ENCODE results near the gene ACSL6.
A peak's percentile ranks its signal among the peaks of the same experiment; 100 is the strongest.

The ACSL6 gene

DNA sequence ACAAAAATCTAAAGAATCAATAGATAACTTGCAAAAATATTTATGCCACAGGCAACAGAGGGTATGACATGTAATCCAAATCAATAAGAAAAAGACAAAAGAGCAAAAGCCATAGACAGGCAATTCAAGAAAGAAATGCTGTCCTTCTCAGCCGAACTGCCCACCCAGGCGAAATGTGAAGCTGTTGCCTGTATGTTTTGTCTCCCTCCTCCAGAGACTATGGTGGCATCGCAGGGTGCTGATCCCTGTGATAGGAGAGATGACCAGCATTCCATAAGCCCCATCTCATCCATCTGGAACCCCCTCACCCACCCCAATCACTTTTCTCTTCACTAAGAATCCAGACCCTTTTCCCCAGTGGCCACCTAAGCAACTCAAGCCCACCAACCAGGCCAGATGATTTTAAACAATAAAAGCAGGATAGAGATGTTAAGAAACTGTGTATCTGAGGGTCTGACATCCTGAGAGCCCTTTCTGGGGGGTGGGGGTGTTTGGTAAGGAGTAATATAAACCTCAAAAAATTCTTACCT is 5.3 kb upstream of the ACSL6 start:
- no peak for DNase-seq (ENCODE audit: low read depth)

DNA sequence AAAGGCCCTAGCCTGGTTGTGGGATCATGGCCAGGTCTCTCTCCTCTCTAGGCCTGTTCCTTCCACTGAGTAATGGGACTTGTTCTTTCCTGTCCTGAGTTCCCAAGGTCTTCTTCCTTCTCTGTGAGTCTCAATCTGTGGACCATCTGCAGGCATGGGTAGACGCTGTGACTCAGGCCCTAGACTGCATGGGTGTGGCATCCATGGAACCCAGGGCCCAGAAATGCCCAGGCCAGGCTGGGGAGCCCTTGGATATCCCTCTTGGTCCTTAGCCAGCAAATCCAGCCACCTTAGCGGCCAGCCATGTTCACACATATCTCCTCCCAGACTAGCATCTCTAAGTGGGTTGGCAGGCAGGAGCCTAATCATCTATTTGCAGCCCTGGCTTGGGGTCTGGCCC is 2.3 kb upstream of the ACSL6 start:
- DNase-seq (ENCODE audit: low read depth), result no peak

DNA sequence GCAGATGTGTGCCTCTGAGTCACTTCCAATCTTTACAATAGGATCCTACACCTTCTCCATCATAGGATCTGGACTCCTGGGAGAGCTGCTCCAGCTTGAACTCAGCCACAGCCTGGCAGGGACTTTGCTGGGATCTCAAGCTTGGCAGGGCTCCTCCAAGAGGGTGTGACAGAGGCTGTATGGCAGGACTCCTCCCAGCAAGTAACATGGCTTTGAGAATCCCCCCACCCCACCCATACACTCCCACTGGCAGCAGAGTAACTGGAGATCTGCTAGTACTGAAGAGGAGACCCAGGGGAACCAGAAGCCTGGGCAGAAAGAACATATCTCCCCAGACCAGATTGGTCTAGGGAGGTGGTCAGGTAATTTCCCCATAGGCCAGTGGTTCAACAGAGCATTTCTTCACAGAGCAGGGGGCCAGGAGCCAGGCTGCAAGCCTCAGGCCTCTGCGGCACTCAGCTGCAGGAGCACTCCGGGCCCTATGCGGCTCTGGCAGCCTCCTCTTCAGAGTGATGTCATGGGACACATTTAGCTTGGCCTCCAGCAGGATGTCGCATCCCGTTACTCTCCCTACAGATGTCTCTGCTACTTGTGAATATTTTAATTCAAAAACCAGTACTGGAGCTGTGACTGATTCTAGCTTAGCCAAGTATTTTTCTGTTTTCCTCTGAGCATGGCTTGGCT is 1.7 kb upstream of the ACSL6 start:
- DNase-seq (ENCODE audit: low read depth), result no peak

DNA sequence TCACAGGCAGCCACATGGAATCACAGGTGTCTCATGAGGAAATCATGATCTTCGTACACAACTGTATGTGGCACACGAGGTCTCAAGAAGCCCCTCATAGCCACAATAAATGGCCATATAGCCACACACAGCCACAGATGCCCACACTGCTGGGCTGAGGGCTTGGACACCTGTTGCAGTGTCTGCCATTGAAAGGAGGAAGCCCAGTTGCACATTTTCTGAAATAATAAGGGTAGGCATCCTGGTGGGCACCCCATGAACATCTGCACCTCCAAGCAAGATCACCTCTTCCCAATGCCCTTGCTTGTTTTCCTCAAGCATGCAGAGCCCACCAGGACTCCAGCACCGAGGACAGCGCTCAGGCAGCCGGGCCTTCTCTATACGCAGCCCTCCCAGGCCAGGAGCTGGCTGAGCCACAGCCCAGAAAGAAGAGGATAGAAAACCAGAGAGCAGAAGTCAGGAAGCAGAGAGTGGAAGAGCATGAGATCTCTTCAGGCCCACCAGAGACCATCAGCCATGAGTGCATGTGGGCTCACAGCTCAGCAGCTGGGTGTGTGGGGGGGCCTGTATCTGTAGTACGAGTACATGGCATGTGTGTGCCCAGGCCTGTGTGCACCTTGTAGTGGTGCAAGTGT is 1.0 kb upstream of the ACSL6 start:
- peak; percentile 47 for DNase-seq (ENCODE audit: low read depth)

DNA sequence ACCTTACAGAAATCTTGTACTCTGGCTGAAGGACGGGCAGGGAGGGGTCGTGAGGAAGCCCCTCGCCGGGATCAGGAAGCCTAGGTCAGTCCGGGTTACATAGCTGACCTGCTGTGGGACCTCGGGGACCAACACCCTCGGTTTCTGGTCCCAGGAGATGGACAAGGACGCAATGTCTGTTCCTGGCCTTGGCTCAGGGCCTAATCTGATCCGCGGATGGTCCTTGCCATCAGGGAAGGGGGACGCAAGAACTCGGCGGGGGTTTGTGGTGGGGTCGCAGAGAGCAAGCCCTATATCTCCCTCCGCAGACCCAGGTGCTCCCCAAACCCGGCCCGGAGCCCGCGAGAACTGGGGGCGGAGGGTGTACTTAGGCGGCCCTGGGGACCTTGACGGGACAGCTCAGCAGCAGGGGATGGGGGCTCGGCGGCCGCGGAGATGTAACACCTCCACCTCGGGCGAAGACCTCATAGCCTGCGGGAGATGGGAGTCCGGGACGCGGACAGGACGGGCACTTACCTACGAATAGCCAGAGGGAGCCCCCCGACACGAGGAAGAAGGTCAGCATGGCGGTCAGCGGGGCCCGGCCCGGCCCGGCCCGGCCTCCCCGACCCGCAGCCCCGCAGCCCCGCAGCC is 353 bp downstream of the ACSL6 start:
- DNase-seq (ENCODE audit: low read depth), result no peak

DNA sequence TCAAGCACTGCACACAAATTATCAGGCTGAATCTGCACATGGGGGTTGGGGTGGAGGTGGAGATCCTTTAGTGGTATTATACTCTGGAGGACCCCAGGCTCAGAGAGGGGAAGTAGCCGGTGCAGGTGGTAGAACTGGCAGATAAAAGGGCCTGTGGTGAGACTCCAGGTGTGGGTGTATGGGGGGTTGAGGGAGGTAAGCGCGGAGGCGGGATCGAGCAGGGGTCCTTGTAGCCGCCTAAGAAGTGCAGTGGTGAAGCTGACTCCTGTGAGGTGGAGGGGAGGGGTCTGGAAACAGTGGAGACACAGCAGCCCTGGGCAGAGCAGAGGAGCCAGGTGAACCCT is 841 bp downstream of the ACSL6 start:
- DNase-seq (ENCODE audit: low read depth), result no peak

DNA sequence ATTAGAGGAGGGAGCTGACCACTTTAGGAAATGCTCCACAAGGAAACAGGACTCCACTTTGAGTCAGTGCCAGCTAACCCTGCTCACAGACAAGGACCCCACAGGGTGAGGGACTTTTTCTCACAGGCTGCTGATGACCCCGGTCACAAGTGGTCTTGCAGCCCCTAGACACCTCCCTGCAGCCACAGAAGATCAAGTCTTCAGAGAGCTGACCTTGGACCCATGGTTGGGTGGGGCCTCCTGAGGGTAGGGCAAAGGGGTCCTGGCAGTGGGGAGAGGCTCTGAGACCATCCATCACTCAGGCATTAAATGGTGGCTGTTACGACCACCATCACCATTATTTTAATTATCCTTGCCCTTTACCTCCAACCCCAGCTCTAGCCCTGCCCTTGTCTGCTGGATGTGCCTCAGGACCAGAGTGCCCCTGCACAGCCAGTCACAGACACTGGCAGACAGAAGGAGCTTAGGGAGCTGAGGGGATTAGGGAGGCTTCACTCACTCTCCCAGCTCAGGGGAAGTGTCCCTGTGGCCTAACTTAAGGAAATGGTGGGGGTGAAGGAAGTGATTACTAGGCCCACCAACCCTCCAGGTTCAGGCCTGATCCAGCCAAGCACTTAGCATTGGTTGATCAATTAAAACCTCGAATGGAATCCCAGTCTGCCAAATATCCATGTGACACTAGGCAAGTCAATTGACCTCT is 1.6 kb downstream of the ACSL6 start:
- DNase-seq (ENCODE audit: low read depth), result no peak

DNA sequence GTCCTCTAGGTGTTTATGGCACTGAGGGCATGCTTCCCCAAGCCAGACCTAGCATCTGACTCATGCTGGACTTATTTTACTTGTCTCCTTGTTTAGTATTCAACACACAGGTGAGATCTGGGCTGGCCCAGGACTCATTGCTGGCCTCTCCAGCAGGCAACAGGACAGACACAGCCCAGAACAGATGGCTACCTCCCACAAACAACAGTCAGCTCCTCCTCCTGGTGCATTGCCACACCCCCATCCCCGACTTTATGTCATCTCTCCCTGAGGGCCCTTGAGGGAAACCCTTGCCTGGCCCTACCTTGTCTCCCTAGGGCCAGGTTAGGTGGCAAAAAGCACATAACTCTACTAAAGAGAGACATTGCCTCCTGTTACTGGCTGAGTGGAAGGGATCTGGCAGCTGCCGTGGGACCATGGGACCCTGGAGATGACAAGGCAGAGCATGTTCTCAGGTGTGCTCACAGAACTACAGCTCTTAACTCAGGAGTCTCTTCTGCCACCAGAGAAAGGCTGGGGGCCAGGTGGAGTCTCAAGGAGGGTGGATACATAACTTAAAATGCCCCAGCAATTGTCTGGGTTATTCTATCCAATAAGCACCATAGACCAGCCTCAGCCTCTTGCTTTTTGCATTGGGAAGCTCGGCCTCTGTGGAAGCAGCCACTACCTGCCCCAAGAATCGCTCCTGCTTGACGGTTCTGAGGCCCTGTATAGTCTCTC is 2.3 kb downstream of the ACSL6 start:
- no peak for DNase-seq (ENCODE audit: low read depth)

DNA sequence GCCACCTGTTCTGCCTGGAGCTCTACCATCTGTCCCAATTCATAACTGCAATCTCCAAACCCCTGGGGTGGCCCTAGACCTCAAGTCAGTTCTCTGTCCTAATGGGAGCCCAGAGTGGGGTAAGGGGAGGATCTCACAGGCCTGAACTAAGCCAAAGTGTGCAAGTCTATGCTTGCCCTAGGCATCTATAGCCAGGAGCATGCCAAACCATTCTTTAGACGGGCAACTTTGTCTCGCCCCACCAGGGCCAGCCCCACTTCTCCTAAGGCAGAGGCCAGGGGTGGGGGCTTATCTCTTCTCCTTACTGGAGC is 3.3 kb downstream of the ACSL6 start:
- DNase-seq (ENCODE audit: low read depth), result no peak

DNA sequence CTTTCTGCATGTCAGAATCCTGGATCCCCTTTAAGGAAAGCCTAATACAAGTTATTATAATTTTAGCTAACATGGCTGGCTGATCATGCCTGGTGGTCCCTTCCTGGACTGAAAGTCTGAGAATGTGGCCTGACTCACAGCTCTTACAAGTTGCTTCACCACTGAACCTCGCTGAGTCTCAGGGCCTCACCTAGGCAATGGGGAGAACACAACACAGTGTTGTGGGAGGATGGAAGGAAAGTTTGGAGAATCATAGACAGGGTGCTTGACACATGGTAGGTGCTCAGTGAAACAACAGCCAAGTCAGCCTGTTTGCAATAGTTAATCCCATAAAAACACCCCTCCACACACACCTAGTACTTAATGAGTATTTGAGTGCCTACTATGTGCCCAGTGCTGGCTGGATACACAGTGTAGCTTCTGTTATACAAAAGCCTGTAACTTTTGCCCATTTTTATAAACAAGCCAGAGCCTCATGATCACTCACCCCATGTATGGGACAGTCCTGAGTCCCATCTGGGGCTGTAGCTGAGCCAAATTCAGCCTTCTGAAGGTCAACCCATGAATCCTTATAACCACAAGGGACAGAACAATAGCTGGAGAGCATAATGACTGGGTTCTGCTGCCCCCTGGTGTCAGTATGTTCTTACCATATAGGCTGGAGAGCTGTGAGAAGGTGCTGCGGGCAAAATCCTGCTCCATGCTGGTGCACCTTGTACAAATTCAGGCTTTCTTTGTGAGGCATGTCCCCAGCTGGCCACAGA is 3.9 kb downstream of the ACSL6 start:
- peak; percentile 76 for DNase-seq (ENCODE audit: low read depth)

DNA sequence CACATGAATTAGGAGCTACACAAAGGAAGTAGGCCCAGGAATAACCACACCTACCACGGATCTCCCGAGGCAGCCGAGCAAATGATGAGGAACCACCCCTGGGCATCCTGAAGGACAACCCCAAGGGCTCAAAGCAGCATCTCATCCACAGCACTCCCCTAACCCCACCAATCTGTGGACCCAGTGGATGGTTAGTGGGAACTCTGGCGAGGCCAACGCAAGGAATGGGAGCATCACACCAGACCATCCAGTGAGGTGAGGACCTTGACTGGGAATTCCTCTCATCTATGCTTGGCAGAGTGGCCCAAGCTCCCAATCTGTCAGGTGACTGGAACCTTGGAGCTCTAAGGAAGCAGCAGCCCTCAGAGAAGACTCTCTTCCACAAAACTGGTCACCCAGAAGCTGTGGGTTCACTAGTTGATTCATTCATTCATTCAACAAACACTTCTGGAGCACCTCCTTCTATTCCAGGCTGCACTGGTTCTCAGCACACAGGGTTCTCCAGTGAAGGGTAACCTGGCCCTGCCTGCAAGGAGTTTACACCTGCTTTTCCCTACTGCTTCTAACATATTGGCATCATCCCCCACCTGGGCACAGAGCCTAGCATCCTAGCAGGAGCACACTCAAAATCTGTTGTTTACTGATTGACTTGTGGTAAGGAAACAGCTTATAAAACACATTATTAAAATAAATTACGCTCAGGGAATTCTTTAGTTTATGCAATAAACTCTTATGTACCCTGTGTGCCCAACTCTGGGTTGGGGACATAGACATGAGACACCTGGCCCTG is 4.9 kb downstream of the ACSL6 start:
- no peak for DNase-seq (ENCODE audit: low read depth)

DNA sequence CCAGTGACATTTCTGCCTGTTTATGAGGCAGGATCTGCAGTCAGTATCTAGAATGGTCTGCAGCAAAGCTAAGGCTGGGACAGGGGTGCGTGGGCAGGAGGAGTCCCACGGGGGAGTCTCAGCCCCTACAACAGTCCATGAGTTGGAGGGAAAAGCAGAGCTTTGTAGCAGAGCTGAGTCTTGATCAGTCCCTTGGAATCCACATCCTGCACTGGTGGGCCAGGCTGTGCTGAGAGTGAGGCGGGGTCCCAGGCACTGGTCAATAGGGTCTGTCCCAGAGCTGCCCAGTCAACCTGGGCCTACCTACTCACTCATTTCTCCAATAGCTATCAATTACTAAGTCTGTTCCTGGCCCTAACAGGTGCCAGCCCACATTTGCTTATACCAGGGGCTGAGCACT is 5.9 kb downstream of the ACSL6 start:
- DNase-seq (ENCODE audit: low read depth), result no peak

DNA sequence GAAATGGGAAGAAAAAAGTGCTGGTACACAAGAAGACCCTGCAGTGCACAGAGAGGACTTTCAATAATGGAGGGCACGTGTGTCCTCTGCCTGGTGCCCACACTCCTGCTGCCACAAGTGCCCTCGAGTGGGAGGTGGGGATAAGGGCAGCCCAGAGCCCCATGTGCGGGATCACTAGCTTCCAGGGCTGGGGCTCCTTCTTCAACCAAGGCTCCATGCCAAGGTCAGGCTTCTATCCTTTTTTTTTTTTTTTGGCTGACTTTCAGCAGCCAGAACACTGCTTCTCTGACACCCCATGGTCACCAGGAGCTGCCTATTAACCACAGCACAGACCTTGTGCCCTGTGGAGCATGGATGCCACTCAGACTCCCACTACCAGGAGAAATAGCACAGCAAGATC is 7.5 kb downstream of the ACSL6 start:
- DNase-seq (ENCODE audit: low read depth), result no peak

DNA sequence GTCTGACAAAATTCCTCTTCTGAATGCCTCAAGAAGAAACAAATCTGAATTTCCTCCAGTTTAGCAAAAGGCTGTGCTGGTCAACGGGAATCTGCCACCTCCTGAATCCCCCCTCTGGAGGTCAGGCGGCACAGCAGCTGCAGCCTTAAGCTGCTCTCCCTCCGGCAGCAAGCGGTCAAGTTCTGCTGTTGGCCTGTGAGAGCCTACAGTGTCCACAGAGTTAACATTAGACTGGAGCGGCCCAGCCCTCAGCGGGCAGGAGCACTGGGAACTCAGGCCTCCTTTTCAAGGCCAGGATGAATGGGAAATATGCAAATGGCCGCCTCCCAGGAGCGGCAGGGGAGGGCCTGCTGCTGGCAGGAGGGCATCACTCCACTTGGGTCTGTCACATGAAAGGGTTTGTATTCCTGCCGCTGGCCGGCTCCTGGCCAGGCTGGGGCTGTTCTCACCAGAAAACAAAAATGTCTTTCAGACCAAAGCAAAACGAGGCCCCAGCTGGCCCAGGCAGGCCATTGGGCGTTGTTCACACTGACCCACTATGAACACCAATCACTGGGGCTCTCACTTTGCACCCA is 8.2 kb downstream of the ACSL6 start:
- DNase-seq (ENCODE audit: low read depth), result peak; percentile 14

DNA sequence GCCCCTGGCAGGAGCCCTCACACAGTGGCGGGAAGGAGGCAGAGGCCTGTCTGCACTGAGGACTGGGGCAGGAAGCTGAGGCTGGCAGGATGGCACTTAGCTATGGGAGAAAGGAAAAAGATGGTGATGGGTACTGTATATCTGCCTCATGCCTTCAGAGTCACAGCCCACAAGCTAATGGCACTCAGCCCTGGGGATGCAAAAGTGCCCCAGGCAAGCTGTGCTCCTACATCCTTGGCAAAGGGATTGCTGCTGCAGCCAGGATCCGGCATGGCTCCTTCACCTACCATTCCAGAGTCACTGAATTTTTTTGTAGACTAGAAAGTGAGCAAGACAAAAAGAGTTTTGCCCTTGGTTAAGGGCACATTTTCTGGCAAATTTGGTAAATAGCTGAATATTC is 8.7 kb downstream of the ACSL6 start:
- DNase-seq (ENCODE audit: low read depth), result no peak

DNA sequence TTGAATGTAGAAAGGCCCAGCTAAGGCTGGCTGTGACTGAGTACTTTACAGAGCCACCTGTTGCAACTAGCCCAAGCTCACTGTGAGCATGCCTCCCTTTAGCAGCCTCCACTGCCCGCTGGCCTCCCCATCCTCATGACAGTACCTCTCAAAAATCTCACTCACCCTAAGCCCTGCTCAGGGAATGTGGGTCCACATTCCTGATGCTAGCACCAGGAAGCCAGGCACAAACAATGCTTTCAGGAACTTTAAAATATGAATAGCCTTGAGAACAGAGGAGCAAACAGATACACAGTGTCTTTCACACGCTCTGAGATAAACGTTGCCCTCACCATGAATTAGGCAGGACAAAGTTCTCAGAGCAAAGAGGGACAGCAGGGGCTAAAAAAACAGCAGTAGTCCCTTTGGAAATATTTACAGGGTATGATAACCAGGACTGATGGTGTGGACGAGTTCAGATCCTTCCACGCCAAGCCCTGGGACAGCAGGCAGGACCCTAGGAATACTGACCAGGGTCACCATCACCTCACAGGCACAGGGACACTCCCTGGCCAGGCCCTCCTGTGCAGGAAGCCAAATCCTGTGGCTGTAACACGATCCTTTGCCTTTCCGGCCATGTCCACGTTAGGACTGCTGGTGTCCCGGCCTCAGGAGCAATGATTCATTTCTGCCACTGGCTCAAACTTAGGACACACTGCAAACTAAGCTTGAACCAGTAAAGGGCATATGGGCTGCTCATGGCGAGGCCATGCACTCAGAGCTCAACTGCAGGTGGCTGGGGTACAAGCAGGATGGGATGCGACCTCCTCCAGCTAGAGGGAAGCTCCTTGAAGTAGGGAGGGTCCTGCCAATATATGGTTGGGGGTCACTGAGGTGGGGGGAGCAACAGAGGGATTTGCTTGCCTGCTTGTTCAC is 9.6 kb downstream of the ACSL6 start:
- peak; percentile 20 for DNase-seq (ENCODE audit: low read depth)

DNA sequence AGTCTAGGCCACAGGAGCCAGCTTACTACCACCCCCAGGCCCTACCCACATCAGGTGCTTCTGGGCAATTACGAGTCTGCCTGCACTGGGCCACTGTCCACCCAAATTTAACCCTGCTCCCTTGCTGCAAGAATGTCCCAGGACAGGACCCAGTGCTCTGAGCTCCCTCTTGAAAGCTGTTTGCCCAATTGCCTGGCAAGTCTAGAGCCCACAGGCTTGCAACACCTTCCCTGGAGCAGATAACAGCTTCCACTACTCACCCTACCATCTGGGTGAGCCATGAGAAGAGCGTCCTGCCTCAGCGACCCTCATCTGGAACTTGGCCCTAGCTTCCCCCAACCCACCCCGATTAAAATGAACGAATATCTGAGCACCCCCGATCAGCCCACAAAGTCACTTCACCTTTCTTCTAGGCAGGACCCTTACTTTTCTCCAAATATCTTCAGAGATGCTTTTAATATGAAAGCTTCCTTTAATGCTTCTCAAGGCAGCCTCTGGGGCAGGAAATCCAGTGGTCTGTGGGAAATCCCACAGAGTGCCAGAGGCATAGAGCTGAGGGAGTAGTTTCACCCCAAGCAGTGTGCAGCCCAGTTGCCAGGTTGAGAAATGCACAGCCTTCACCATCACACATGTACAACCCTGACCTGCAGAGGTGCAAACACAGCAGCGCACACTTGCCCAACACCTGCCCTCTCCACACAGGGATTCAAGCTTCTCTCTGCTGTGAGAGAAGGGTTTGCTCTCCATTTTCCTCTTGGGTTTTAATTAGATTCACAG is 10.6 kb downstream of the ACSL6 start:
- DNase-seq (ENCODE audit: low read depth), result no peak

DNA sequence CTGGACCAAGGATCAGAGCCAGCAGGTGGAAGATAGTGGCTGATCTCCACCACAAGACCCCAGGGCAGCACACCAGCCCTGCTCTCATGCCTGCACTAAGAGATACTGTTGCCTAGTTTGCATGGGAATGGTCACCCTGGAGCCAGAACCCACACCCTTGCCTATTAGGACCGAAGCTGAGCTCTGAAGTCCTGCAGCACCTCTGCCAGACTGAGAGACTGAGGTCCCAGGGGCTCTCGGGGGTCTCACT is 11.3 kb downstream of the ACSL6 start:
- no peak for DNase-seq (ENCODE audit: low read depth)
